Liver (tissue), 9 donors: ENCODE data around the gene PLAC8L1. TPM values are rescaled to one million over a fixed set of nuclear protein-coding genes. Genes with fewer than 3 reads are reported as not detected.

Experiments used
- DNase-seq: peaks from one replicate; pipeline ENCODE4 v3.0.0-alpha.2; 2017; ENCODE audit warnings: low spot score
- H3K27ac ChIP-seq, 2 donors: one replicate each; pipeline ENCODE4 v1.7.0; 2013; ENCODE audit warnings: inconsistent platforms in 2 of 2, low read length in 2 of 2, control low read depth in 1 of 2, low read depth in 1 of 2, mild to moderate bottlenecking in 1 of 2
- H3K27me3 ChIP-seq, 4 donors: one replicate each; pipeline versions ENCODE4 v1.6.1 to v1.7.0; 2013; ENCODE audit warnings: low read length in 3 of 4, inconsistent platforms in 1 of 4, mild to moderate bottlenecking in 1 of 4, moderate library complexity in 1 of 4; ENCODE audit not compliant: control insufficient read depth in 4 of 4, insufficient read depth in 4 of 4
- H3K36me3 ChIP-seq, 4 donors: one replicate each; pipeline versions ENCODE4 v1.6.1 to v1.7.0; 2013; ENCODE audit warnings: low read length in 3 of 4, mild to moderate bottlenecking in 3 of 4, low read depth in 1 of 4, moderate library complexity in 1 of 4; ENCODE audit not compliant: control insufficient read depth in 4 of 4, insufficient read depth in 3 of 4
- H3K4me1 ChIP-seq, 4 donors: one replicate each; pipeline versions ENCODE4 v1.6.1 to v1.7.0; 2013; ENCODE audit warnings: low read length in 3 of 4, mild to moderate bottlenecking in 3 of 4, moderate library complexity in 1 of 4; ENCODE audit not compliant: control insufficient read depth in 4 of 4, insufficient read depth in 4 of 4
- H3K4me3 ChIP-seq, 3 donors: one replicate each; pipeline versions ENCODE4 v1.6.1 to v1.7.0; 2013; ENCODE audit warnings: low read length in 3 of 3, control low read depth in 1 of 3, low read depth in 1 of 3, mild to moderate bottlenecking in 1 of 3
- H3K9ac ChIP-seq, 2 donors: one replicate each; pipeline ENCODE4 v1.7.0; 2013; ENCODE audit warnings: low read length in 2 of 2, mild to moderate bottlenecking in 2 of 2, moderate library complexity in 2 of 2, control low read depth in 1 of 2, low read depth in 1 of 2
- H3K9me3 ChIP-seq, 4 donors: one replicate each; pipeline versions ENCODE4 v1.6.1 to v1.7.0; 2013; ENCODE audit warnings: low read length in 3 of 4; ENCODE audit not compliant: control insufficient read depth in 4 of 4
- EGR1 ChIP-seq, 2 donors: IDR thresholded peaks; 2 replicates each; pipeline ENCODE4 v1.6.1; 2016 to 2018; ENCODE audit warnings: antibody characterized with exemption in 2 of 2, low read depth in 2 of 2
- FOXA1 ChIP-seq: IDR thresholded peaks from 2 replicates; pipeline ENCODE4 v1.6.1; 2016; ENCODE audit warnings: antibody characterized with exemption
- FOXA2 ChIP-seq: IDR thresholded peaks from 2 replicates; pipeline ENCODE4 v1.6.1; 2016; ENCODE audit warnings: antibody characterized with exemption
- GABPA ChIP-seq, 2 donors: IDR thresholded peaks in 1 of 2; conservative IDR thresholded peaks in 1 of 2; 2 replicates each; pipeline ENCODE4 v1.6.1; 2016; ENCODE audit warnings: antibody characterized with exemption in 2 of 2, mild to moderate bottlenecking in 1 of 2, moderate library complexity in 1 of 2
- HNF4A ChIP-seq, 2 donors: conservative IDR thresholded peaks; 2 replicates each; pipeline ENCODE4 v1.6.1; 2016; ENCODE audit warnings: antibody characterized with exemption in 2 of 2, mild to moderate bottlenecking in 2 of 2
- HNF4G ChIP-seq: IDR thresholded peaks from 2 replicates; pipeline ENCODE4 v1.6.1; 2016; ENCODE audit warnings: antibody characterized with exemption
- JUND ChIP-seq, 2 donors: IDR thresholded peaks; 2 replicates each; pipeline ENCODE4 v1.6.1; 2016; ENCODE audit warnings: antibody characterized with exemption in 2 of 2
- NR2F2 ChIP-seq: IDR thresholded peaks from 2 replicates; pipeline ENCODE4 v1.6.1; 2016; ENCODE audit warnings: antibody characterized with exemption
- RAD21 ChIP-seq, 2 donors: IDR thresholded peaks; 2 replicates each; pipeline ENCODE4 v1.6.1; 2016; ENCODE audit warnings: antibody characterized with exemption in 2 of 2, mild to moderate bottlenecking in 2 of 2
- RXRA ChIP-seq, 2 donors: IDR thresholded peaks; 2 replicates each; pipeline ENCODE4 v1.6.1; 2017 to 2018; ENCODE audit warnings: antibody characterized with exemption in 2 of 2, mild to moderate bottlenecking in 1 of 2
- SP1 ChIP-seq: IDR thresholded peaks from 2 replicates; pipeline ENCODE4 v1.6.1; 2018; ENCODE audit warnings: antibody characterized with exemption, mild to moderate bottlenecking
- TAF1 ChIP-seq: conservative IDR thresholded peaks from 2 replicates; pipeline ENCODE4 v1.6.1; 2016; ENCODE audit warnings: antibody characterized with exemption, mild to moderate bottlenecking
- YY1 ChIP-seq: IDR thresholded peaks from 2 replicates; pipeline ENCODE4 v1.6.1; 2016; ENCODE audit warnings: antibody characterized with exemption, mild to moderate bottlenecking
- WGBS: extraction: QIAGEN DNeasy Blood & Tissue Kit; methylation state at CpG from one replicate; pipeline ENCODE4 v1.1.7; 2013; 5-methylcytosine and 5-hydroxymethylcytosine counted together
- polyA plus RNA-seq, 2 donors: library from polyadenylated mRNA; stranded (reverse) in 1 of 2; unstranded in 1 of 2; fragments of 200-250 nt in 1 of 2; fragments of >200 nt in 1 of 2; fragmentation: Nextera tagmentation in 1 of 2; extraction: Ambion mirVana in 1 of 2; gene quantifications; one replicate each; pipeline versions ENCODE4 v1.2.1 to v1.2.3, GENCODE V29; 2013 to 2015
- total RNA-seq, 2 donors: library from RNA; depleted of rRNA; stranded (reverse); fragments of >200 nt; gene quantifications; one replicate each; pipeline ENCODE4 v1.2.3, GENCODE V29; 2014
- TF ChIP-seq, protein P1 (sequence below): IDR thresholded peaks from 2 replicates; pipeline ENCODE4 v1.6.1; 2016; ENCODE audit warnings: antibody characterized with exemption
- TF ChIP-seq, protein P2 (sequence below): IDR thresholded peaks from 2 replicates; pipeline ENCODE4 v1.6.1; 2016; ENCODE audit warnings: antibody characterized with exemption, mild to moderate bottlenecking
- TF ChIP-seq, protein P3 (sequence below): fragments of 150-350 bp; IDR thresholded peaks from 2 replicates; pipeline ENCODE4 v1.5.1; 2017; ENCODE audit warnings: improper control_type of control experiment, low read depth, low read length; ENCODE audit not compliant: missing input control
- TF ChIP-seq, protein P4 (sequence below): IDR thresholded peaks from 2 replicates; pipeline ENCODE4 v1.6.1; 2016; ENCODE audit warnings: antibody characterized with exemption
- TF ChIP-seq, protein P5 (sequence below): IDR thresholded peaks from 2 replicates; pipeline ENCODE4 v1.6.1; 2016; ENCODE audit warnings: antibody characterized with exemption
- donor health status: healthy.
- donor health status: healthy.
- donor health status: healthy.
- donor health status: healthy.
- donor health status: healthy.

The PLAC8L1 gene
- total and polyA plus RNA-seq, 4 donors, result 0.28 TPM; not detected in 3

DNA sequence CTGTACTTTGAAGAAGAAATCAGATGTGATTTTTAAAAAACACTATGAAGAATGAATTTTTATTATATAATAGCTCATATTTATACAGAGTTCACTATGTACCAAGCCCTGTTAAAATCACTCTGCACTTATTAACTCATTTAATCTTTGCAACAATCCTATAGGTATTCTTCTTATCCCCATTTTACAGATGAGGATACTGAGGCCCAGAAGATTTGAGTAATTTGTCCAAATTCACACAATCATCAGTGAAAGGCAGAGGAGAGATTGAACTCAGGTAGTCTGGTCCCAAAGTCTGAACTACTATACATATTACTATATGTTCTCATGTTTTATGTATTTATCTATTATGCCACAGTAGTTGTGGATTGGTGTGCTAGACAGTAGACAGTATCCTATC lies 16.1 kb downstream of the PLAC8L1 start:
- H3K4me3 ChIP-seq, result no peak overlapping the region
- no peak overlapping the region for H3K9ac ChIP-seq
- no peaks in the 10 kb centered on the region for H3K27me3 ChIP-seq
- H3K9me3 ChIP-seq, result no peaks in the 10 kb centered on the region
- no peak for DNase-seq
- no peaks in the 10 kb centered on the region for H3K4me1 ChIP-seq
- no peak overlapping the region for H3K27ac ChIP-seq
- H3K36me3 ChIP-seq, result no peaks in the 10 kb centered on the region
- TF ChIP-seq RXRA (IDR thresholded peaks at IDR 0.05) (no peak), HNF4A (conservative IDR thresholded peaks at IDR 0.05) (no peak)

DNA sequence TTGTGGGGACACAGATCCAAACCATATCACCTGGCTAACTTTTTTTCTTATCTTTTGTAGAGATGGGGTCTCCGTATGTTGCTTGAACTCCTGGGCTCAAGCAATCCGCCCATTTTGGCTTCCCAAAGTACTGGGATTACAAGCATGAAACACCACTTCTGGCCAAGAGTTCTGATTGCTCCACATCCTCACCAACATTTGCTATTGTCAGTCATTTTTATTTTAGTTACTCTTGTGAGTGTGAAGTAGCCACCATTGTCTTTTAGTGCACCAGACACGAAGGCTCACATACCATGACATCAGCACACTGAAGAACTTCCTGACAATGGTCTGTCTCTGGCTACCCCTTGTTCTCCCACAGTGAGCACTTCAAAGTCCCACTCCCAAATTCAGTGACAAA lies 17.3 kb downstream of the PLAC8L1 start:
- Histone ChIP-seq H3K4me3 (no peak overlapping the region), H3K27ac (no peak overlapping the region), H3K36me3 (no peaks in the 10 kb centered on the region), H3K27me3 (no peaks in the 10 kb centered on the region), H3K4me1 (no peaks in the 10 kb centered on the region), H3K9me3 (no peaks in the 10 kb centered on the region), H3K9ac (no peak overlapping the region)
- no peak for DNase-seq
- TF ChIP-seq, protein P1, sequence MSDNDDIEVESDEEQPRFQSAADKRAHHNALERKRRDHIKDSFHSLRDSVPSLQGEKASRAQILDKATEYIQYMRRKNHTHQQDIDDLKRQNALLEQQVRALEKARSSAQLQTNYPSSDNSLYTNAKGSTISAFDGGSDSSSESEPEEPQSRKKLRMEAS, result no peak
- TF ChIP-seq RXRA (IDR thresholded peaks at IDR 0.05), result no peak
- TF ChIP-seq, protein P2, sequence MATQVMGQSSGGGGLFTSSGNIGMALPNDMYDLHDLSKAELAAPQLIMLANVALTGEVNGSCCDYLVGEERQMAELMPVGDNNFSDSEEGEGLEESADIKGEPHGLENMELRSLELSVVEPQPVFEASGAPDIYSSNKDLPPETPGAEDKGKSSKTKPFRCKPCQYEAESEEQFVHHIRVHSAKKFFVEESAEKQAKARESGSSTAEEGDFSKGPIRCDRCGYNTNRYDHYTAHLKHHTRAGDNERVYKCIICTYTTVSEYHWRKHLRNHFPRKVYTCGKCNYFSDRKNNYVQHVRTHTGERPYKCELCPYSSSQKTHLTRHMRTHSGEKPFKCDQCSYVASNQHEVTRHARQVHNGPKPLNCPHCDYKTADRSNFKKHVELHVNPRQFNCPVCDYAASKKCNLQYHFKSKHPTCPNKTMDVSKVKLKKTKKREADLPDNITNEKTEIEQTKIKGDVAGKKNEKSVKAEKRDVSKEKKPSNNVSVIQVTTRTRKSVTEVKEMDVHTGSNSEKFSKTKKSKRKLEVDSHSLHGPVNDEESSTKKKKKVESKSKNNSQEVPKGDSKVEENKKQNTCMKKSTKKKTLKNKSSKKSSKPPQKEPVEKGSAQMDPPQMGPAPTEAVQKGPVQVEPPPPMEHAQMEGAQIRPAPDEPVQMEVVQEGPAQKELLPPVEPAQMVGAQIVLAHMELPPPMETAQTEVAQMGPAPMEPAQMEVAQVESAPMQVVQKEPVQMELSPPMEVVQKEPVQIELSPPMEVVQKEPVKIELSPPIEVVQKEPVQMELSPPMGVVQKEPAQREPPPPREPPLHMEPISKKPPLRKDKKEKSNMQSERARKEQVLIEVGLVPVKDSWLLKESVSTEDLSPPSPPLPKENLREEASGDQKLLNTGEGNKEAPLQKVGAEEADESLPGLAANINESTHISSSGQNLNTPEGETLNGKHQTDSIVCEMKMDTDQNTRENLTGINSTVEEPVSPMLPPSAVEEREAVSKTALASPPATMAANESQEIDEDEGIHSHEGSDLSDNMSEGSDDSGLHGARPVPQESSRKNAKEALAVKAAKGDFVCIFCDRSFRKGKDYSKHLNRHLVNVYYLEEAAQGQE, result no peak
- no peak for TF ChIP-seq JUND (IDR thresholded peaks at IDR 0.05)
- TF ChIP-seq HNF4A (conservative IDR thresholded peaks at IDR 0.05), result no peak
- TF ChIP-seq EGR1 (IDR thresholded peaks at IDR 0.05; ENCODE audit: low read depth in 2 of 2), result no peak
- no peak for TF ChIP-seq NR2F2
- TF ChIP-seq, protein P3, sequence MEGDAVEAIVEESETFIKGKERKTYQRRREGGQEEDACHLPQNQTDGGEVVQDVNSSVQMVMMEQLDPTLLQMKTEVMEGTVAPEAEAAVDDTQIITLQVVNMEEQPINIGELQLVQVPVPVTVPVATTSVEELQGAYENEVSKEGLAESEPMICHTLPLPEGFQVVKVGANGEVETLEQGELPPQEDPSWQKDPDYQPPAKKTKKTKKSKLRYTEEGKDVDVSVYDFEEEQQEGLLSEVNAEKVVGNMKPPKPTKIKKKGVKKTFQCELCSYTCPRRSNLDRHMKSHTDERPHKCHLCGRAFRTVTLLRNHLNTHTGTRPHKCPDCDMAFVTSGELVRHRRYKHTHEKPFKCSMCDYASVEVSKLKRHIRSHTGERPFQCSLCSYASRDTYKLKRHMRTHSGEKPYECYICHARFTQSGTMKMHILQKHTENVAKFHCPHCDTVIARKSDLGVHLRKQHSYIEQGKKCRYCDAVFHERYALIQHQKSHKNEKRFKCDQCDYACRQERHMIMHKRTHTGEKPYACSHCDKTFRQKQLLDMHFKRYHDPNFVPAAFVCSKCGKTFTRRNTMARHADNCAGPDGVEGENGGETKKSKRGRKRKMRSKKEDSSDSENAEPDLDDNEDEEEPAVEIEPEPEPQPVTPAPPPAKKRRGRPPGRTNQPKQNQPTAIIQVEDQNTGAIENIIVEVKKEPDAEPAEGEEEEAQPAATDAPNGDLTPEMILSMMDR, result no peak
- no peak for TF ChIP-seq RAD21 (IDR thresholded peaks at IDR 0.05)
- no peak for TF ChIP-seq SP1
- TF ChIP-seq HNF4G, result no peak
- TF ChIP-seq, protein P4, sequence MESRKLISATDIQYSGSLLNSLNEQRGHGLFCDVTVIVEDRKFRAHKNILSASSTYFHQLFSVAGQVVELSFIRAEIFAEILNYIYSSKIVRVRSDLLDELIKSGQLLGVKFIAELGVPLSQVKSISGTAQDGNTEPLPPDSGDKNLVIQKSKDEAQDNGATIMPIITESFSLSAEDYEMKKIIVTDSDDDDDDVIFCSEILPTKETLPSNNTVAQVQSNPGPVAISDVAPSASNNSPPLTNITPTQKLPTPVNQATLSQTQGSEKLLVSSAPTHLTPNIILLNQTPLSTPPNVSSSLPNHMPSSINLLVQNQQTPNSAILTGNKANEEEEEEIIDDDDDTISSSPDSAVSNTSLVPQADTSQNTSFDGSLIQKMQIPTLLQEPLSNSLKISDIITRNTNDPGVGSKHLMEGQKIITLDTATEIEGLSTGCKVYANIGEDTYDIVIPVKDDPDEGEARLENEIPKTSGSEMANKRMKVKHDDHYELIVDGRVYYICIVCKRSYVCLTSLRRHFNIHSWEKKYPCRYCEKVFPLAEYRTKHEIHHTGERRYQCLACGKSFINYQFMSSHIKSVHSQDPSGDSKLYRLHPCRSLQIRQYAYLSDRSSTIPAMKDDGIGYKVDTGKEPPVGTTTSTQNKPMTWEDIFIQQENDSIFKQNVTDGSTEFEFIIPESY, result no peak
- TF ChIP-seq FOXA2, result no peak
- no peak for TF ChIP-seq YY1
- no peak for TF ChIP-seq GABPA (IDR thresholded peaks at IDR 0.05 in 1 of 2, conservative IDR thresholded peaks at IDR 0.05 in 1 of 2)
- TF ChIP-seq TAF1, result no peak
- TF ChIP-seq, protein P5, sequence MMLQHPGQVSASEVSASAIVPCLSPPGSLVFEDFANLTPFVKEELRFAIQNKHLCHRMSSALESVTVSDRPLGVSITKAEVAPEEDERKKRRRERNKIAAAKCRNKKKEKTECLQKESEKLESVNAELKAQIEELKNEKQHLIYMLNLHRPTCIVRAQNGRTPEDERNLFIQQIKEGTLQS, result no peak
- TF ChIP-seq FOXA1, result no peak
- 97% methylated on average over 3 of the region's 3 CpGs for WGBS
